Spinal cord (tissue), 10 donors: ENCODE results near the gene NMUR1. TPM values are rescaled to one million over a fixed set of nuclear protein-coding genes. Genes with fewer than 3 reads are reported as not detected.

ENCODE experiments used
- DNase-seq, 6 donors: peaks; one replicate each; pipeline versions ENCODE4 v3.0.0 to v3.0.0-alpha.2; 2013 to 2015; ENCODE audit warnings: low spot score in 6 of 6, low read depth in 4 of 6
- H3K27ac ChIP-seq: one replicate; pipeline ENCODE4 v1.5.1; 2013; ENCODE audit warnings: low read depth, low read length, control low read depth
- H3K27me3 ChIP-seq: one replicate; pipeline ENCODE4 v1.6.1; 2013; ENCODE audit warnings: low read length; ENCODE audit not compliant: control insufficient read depth, insufficient read depth
- H3K36me3 ChIP-seq: one replicate; pipeline ENCODE4 v1.6.1; 2013; ENCODE audit warnings: low read length; ENCODE audit not compliant: control insufficient read depth, insufficient read depth
- H3K4me1 ChIP-seq: one replicate; pipeline ENCODE4 v1.6.1; 2013; ENCODE audit warnings: low read length; ENCODE audit not compliant: control insufficient read depth, insufficient read depth
- H3K4me3 ChIP-seq: one replicate; pipeline ENCODE4 v1.5.1; 2013; ENCODE audit warnings: low read depth, low read length, control low read depth
- H3K9me3 ChIP-seq: one replicate; pipeline ENCODE4 v1.6.1; 2013; ENCODE audit warnings: low read length; ENCODE audit not compliant: control insufficient read depth, insufficient read depth
- WGBS: methylation state at CpG from one replicate; pipeline ENCODE4 v1.1.5; 2013; ENCODE audit warnings: missing lambda C conversion rate; ENCODE audit not compliant: insufficient coverage; 5-methylcytosine and 5-hydroxymethylcytosine counted together
- polyA plus RNA-seq, 2 donors: library from polyadenylated mRNA; unstranded; fragments of 120-200 nt; gene quantifications; one replicate each; pipeline ENCODE4 v1.2.1, GENCODE V29; 2013; ENCODE audit not compliant: insufficient read length in 2 of 2
- total RNA-seq, 2 donors: library from RNA; depleted of rRNA in 1 of 2; stranded (reverse); fragments of 120-200 nt in 1 of 2; fragments of >200 nt in 1 of 2; gene quantifications; one replicate each; pipeline versions ENCODE4 v1.2.3 to v1.2.4, GENCODE V29; 2013 to 2014
- donor health status: healthy.

NMUR1 gene
- total and polyA plus RNA-seq, 4 donors = 0.30 to 0.75 (median 0.45) TPM

DNA sequence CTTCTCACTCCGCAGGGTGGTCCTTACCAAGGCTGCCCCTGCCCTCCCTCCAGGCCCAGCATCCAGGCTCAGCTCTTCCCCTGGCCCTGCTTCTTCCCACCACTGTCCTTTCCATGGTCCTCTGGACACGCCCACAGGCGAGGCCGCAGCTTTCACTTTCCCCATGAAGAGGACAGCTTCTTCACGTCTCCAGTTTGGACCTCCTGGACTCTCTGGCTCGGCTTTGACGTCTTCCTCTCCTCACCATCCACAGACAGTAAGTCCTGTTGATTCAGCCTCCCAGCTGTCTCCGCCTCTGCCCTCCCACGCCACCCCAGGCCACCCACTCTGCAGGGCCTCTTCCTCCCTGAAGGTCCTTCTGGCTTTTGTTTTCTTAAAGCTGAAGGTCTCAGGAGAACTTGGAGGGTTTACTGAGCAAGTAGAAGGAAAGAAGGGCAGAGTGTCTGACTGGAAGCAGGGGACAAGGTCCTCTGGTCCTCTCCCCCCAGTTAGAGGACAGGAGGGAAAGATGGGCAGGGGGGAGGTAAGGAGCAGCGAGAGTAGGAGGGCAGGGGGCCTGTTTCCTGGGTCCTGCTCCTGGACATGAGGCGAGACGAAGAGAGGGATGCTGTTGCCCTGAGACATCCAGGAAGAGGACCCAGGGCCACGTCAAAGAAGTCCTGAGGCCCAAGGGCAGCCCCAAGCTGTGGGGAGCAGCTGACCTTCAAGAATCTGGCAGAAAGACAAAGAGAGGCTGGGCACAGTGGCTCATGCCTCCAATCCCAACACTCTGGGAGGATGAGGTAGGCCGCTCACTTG, 24.7 kb upstream of the NMUR1 start:
- Histone ChIP-seq H3K4me3 (no peak overlapping the region), H3K27ac (peak overlapping the region; percentile 40), H3K36me3 (no peaks in the 10 kb centered on the region), H3K27me3 (no peaks in the 10 kb centered on the region), H3K9me3 (peaks cover 8% of the 10 kb centered on the region), H3K4me1 (peaks cover 18% of the 10 kb centered on the region)
- peak in 1 of 6 donors; percentile 31 for DNase-seq
- 63% methylated on average over 12 of the region's 14 CpGs for WGBS

- peak overlapping the region; percentile 40 for H3K27ac ChIP-seq
- H3K4me3 ChIP-seq = no peak overlapping the region
- no peaks in the 10 kb centered on the region for H3K36me3 ChIP-seq
- DNase-seq = no peak
- H3K9me3 ChIP-seq = peaks cover 8% of the 10 kb centered on the region
- 64% methylated on average over 8 of the region's 8 CpGs for WGBS
- no peaks in the 10 kb centered on the region for H3K27me3 ChIP-seq
- H3K4me1 ChIP-seq = peaks cover 18% of the 10 kb centered on the region
Measured at GRCh38 chr2:231554327-231554726, 24.1 kb upstream of the NMUR1 start.

DNA sequence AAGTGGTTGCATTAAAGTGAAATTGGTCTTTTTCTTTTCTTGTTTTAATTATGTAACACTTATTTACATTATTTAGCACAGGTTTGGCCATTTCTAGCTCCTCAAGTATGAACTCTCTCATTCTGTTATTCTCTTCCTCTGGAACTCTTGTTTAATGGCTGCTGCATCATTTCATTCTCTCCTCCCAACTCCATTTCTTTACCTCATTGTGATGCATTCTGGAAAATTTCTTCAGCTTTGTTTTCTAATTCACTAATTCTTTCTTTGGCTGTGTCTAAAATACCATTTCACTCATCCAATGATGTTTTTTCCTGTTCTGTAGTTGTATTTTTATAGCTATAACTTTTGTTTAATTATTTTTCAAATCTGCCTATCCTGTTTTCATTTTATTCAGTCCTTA, 22.5 kb upstream of the NMUR1 start:
- Histone ChIP-seq H3K27ac (no peak overlapping the region), H3K36me3 (no peaks in the 10 kb centered on the region), H3K27me3 (no peaks in the 10 kb centered on the region), H3K4me3 (no peak overlapping the region), H3K9me3 (peaks cover 8% of the 10 kb centered on the region), H3K4me1 (peaks cover 17% of the 10 kb centered on the region)
- DNase-seq = no peak

- H3K4me1 ChIP-seq = peaks cover 5% of the 10 kb centered on the region
Measured at GRCh38 chr2:231549446-231550239, 19.4 kb upstream of the NMUR1 start.

GRCh38 chr2:231548752-231549151, 18.5 kb upstream of the NMUR1 start:
- no peaks in the 10 kb centered on the region for H3K4me1 ChIP-seq
- no peak overlapping the region for H3K4me3 ChIP-seq
- WGBS = 77% methylated on average over 3 of the region's 3 CpGs
- H3K9me3 ChIP-seq = peaks cover 8% of the 10 kb centered on the region
- no peak for DNase-seq
- no peak overlapping the region for H3K27ac ChIP-seq
- H3K36me3 ChIP-seq = no peaks in the 10 kb centered on the region
- no peaks in the 10 kb centered on the region for H3K27me3 ChIP-seq

More at GRCh38 chr2:231549446-231550239, 19.4 kb upstream of the NMUR1 start:
- H3K36me3 ChIP-seq = no peaks in the 10 kb centered on the region
- H3K4me3 ChIP-seq = no peak overlapping the region
- no peaks in the 10 kb centered on the region for H3K27me3 ChIP-seq
- peaks cover 8% of the 10 kb centered on the region for H3K9me3 ChIP-seq
- DNase-seq = no peak
- 75% methylated on average over 10 of the region's 13 CpGs for WGBS
- H3K27ac ChIP-seq = no peak overlapping the region

DNA sequence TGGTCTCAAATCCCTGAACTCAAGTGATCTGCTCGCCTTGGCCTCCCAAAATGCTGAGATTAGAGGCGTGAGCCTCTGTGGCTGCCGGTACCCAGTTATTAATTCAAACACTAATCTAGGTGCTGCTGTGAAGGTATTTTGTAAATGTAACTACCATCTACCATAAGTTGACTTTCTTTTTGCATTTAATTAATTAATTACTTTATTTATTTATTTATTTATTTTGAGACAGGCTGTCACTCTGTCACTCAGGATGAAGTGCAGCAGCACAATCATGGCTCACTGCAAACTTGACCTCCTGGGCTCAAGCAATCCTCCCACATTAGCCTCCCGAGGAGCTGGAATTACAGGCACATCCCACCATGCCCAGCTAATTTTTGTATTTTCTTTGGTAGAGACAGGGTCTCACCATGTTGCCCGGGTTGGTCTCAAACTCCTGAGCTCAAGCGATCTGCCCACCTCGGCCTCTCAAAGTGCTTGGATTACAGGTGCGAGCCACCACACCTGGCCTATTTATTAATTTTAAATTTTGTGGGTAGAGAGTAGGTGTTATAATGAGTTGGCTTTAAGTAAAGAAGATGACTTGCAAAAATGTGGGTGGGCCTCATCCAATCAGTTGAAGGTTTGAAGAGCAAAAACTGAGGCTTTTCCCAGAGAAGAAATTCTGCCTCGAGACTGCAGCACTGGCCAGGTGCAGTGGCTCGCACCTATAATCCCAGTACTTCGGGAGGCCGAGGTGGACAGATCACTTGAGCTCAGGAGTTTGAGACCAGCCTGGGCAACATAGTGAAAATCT, 17.3 kb upstream of the NMUR1 start:
- peaks cover 2% of the 10 kb centered on the region for H3K9me3 ChIP-seq
- H3K27me3 ChIP-seq = no peaks in the 10 kb centered on the region
- no peaks in the 10 kb centered on the region for H3K4me1 ChIP-seq
- WGBS = 93% methylated on average over 3 of the region's 12 CpGs
- H3K36me3 ChIP-seq = no peaks in the 10 kb centered on the region
- no peak for DNase-seq
- H3K27ac ChIP-seq = no peak overlapping the region
- H3K4me3 ChIP-seq = no peak overlapping the region

GRCh38 chr2:231546014-231546715, 15.9 kb upstream of the NMUR1 start:
- Histone ChIP-seq H3K4me1 (no peaks in the 10 kb centered on the region), H3K27ac (no peak overlapping the region), H3K36me3 (no peaks in the 10 kb centered on the region), H3K9me3 (peaks cover 2% of the 10 kb centered on the region), H3K27me3 (no peaks in the 10 kb centered on the region), H3K4me3 (no peak overlapping the region)
- WGBS = 83% methylated on average over 13 of the region's 13 CpGs
- DNase-seq = no peak

DNA sequence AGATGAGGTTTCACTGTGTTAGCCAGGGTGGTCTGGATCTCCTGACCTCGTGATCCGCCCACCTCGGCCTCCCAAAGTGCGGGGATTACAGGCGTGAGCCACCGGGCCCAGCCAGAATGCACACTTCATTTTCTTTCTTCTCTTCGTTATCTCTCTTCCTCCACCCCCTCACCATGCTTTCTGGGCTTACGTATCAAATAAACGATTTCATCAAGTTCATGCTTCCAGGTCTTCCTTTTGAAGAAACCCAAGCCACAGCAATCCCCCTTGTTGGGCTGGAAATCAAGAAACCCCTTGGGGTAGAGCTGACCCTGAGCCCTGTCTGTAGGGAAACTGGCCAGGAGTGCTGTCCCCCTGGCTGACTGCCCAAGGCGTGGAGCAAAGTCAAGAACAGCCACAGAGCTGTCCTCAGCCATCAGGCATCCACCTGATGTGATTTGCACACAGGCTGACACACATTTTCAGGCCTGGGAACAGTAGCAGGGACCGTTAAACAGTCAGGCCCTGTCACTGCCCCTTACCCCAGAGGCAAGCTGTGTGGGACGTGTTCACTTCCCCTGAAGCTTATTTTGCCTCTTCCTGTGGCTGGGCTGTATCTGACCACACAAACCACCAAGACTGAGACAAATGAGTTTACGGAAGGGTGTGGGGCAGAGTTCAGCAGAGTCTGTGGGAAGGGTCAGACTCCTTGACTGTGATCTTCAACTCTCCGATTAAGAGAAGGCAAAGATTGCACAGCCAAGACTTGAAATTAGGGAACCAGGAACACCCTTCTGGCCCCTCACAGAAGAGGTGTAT, 15.1 kb upstream of the NMUR1 start:
- no peaks in the 10 kb centered on the region for H3K4me1 ChIP-seq
- peaks cover 2% of the 10 kb centered on the region for H3K9me3 ChIP-seq
- DNase-seq = no peak
- no peak overlapping the region for H3K4me3 ChIP-seq
- 63% methylated on average over 11 of the region's 14 CpGs for WGBS
- H3K36me3 ChIP-seq = no peaks in the 10 kb centered on the region
- no peak overlapping the region for H3K27ac ChIP-seq
- no peaks in the 10 kb centered on the region for H3K27me3 ChIP-seq
